ENCODE measurements around the gene CASP2. TPM values are rescaled to one million over a fixed set of nuclear protein-coding genes. Genes with fewer than 3 reads are reported as not detected.

CASP2 gene
- total RNA-seq, 2 donors from 2014 or later = 33.9 to 47.0 TPM

GRCh38 chr7:143284591-143285469 lies 3.3 kb upstream of the CASP2 start, which contains the start of gene TMEM139:
Gene TMEM139 (plus strand): TSS chr7:143284958. CDS start chr7:143285958, 1,000 bp downstream.
- H3K27ac ChIP-seq = peak within 1 kb of the TSS; percentile 80
- peaks cover 4% of the 10 kb centered on the region for H3K4me1 ChIP-seq
- H3K36me3 ChIP-seq = no peaks in the 10 kb centered on the region
- DNase-seq = peak; percentile 85
- TF ChIP-seq, protein P1, sequence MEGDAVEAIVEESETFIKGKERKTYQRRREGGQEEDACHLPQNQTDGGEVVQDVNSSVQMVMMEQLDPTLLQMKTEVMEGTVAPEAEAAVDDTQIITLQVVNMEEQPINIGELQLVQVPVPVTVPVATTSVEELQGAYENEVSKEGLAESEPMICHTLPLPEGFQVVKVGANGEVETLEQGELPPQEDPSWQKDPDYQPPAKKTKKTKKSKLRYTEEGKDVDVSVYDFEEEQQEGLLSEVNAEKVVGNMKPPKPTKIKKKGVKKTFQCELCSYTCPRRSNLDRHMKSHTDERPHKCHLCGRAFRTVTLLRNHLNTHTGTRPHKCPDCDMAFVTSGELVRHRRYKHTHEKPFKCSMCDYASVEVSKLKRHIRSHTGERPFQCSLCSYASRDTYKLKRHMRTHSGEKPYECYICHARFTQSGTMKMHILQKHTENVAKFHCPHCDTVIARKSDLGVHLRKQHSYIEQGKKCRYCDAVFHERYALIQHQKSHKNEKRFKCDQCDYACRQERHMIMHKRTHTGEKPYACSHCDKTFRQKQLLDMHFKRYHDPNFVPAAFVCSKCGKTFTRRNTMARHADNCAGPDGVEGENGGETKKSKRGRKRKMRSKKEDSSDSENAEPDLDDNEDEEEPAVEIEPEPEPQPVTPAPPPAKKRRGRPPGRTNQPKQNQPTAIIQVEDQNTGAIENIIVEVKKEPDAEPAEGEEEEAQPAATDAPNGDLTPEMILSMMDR (IDR thresholded peaks at IDR 0.05) = no peak
- H3K9me3 ChIP-seq = no peaks in the 10 kb centered on the region
- intact Hi-C loops (cut with DNase I) = no loop called here
- H3K4me3 ChIP-seq = peak within 1 kb of the TSS; percentile 5
- peak within 1 kb of the TSS; percentile 46 to 94 for H3K9ac ChIP-seq (ENCODE audit: low read depth in 2 of 2, low read length in 2 of 2)
- no peaks in the 10 kb centered on the region for H3K27me3 ChIP-seq

- intact Hi-C loops (cut with DNase I) = no loop called here
- TF ChIP-seq, protein P1 (IDR thresholded peaks at IDR 0.05) = no peak
- Histone ChIP-seq H3K9me3 (no peaks in the 10 kb centered on the region), H3K27ac (peak overlapping the region; percentile 80), H3K27me3 (no peaks in the 10 kb centered on the region), H3K9ac (ENCODE audit: low read depth in 2 of 2, low read length in 2 of 2) (peak overlapping the region; percentile 46 to 94), H3K4me3 (peak overlapping the region; percentile 5), H3K36me3 (no peaks in the 10 kb centered on the region), H3K4me1 (peaks cover 4% of the 10 kb centered on the region)
- DNase-seq = peak; percentile 81
Measured at GRCh38 chr7:143285470-143285778, 2.7 kb upstream of the CASP2 start.

- H3K27ac ChIP-seq = peak overlapping the region; percentile 80
- TF ChIP-seq, protein P1 (IDR thresholded peaks at IDR 0.05) = no peak
- no peaks in the 10 kb centered on the region for H3K27me3 ChIP-seq
- no peak for DNase-seq
- peak overlapping the region; percentile 5 for H3K4me3 ChIP-seq
- intact Hi-C loops (cut with DNase I) = no loop called here
- H3K9me3 ChIP-seq = no peaks in the 10 kb centered on the region
- H3K9ac ChIP-seq (ENCODE audit: low read depth in 2 of 2, low read length in 2 of 2) = peak overlapping the region in 1 of 2 donors; percentile 94
- H3K36me3 ChIP-seq = no peaks in the 10 kb centered on the region
- H3K4me1 ChIP-seq = peaks cover 4% of the 10 kb centered on the region
Measured at GRCh38 chr7:143285806-143286521, 2.2 kb upstream of the CASP2 start.

GRCh38 chr7:143286522-143286890 lies 1.6 kb upstream of the CASP2 start:
- Histone ChIP-seq H3K27ac (no peak overlapping the region), H3K36me3 (no peaks in the 10 kb centered on the region), H3K27me3 (no peaks in the 10 kb centered on the region), H3K9ac (ENCODE audit: low read depth in 2 of 2, low read length in 2 of 2) (peak overlapping the region in 1 of 2 donors; percentile 94), H3K9me3 (no peaks in the 10 kb centered on the region), H3K4me3 (no peak overlapping the region), H3K4me1 (peaks cover 4% of the 10 kb centered on the region)
- no peak for DNase-seq
- intact Hi-C loops (cut with DNase I) = no loop called here
- TF ChIP-seq, protein P1 (IDR thresholded peaks at IDR 0.05) = no peak

GRCh38 chr7:143287339-143287934 lies 714 bp upstream of the CASP2 start:
- Histone ChIP-seq H3K36me3 (no peaks in the 10 kb centered on the region), H3K9me3 (no peaks in the 10 kb centered on the region), H3K4me1 (peaks cover 4% of the 10 kb centered on the region), H3K4me3 (peak overlapping the region; percentile 89), H3K27me3 (no peaks in the 10 kb centered on the region), H3K9ac (ENCODE audit: low read depth in 2 of 2, low read length in 2 of 2) (peak overlapping the region in 1 of 2 donors; percentile 53), H3K27ac (peak overlapping the region; percentile 53)
- intact Hi-C loops (cut with DNase I) = no loop called here
- TF ChIP-seq, protein P1 (IDR thresholded peaks at IDR 0.05) = no peak
- no peak for DNase-seq
